Mononuclear cell (primary cell): ENCODE measurements around the gene KRTAP24-1. TPM values are rescaled to one million over a fixed set of nuclear protein-coding genes. Genes with fewer than 3 reads are reported as not detected.

Experiments used
- H3K27me3 ChIP-seq: 2 replicates; pipeline ENCODE4 v1.6.0; 2011; ENCODE audit warnings: low read length, control low read depth; ENCODE audit not compliant: insufficient read depth
- H3K4me1 ChIP-seq: 2 replicates; pipeline ENCODE4 v1.5.1; 2011; ENCODE audit warnings: mild to moderate bottlenecking, low read length, control low read depth; ENCODE audit not compliant: insufficient read depth
- H3K4me3 ChIP-seq: 2 replicates; pipeline ENCODE4 v1.5.1; 2011; ENCODE audit warnings: mild to moderate bottlenecking, low read length, moderate library complexity
- H3K9me3 ChIP-seq: 2 replicates; pipeline ENCODE4 v1.5.1; 2011; ENCODE audit warnings: low read depth, mild to moderate bottlenecking, control low read depth, low read length
- total RNA-seq: library from RNA; depleted of rRNA; stranded (reverse); fragments of >200 nt; gene quantifications from one replicate; pipeline ENCODE4 v1.2.3, GENCODE V29; 2012

KRTAP24-1 gene
- total RNA-seq, 1 donor = not detected

DNA sequence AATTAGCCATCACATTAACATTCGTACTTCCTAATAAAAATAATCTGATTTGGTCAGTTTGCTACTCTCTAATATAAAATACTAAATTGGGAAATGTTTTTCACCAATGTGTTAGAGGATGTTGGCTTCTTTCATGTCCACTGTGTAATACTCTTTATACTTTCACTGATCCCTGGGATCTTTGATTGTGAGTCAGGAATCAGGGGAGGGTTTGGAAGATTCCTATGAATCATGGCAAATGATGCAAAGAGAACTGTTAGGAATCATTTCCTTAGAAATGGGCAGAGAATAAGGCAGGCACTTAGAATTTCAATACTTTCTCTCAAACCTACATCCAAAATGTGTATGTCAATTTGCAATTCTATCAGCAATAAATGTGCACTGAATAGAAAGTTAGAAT lies 31.0 kb downstream of the KRTAP24-1 start:
- Histone ChIP-seq H3K9me3 (peaks cover 5% of the 10 kb centered on the region), H3K27me3 (no peaks in the 10 kb centered on the region), H3K4me3 (no peak overlapping the region), H3K4me1 (no peaks in the 10 kb centered on the region)

DNA sequence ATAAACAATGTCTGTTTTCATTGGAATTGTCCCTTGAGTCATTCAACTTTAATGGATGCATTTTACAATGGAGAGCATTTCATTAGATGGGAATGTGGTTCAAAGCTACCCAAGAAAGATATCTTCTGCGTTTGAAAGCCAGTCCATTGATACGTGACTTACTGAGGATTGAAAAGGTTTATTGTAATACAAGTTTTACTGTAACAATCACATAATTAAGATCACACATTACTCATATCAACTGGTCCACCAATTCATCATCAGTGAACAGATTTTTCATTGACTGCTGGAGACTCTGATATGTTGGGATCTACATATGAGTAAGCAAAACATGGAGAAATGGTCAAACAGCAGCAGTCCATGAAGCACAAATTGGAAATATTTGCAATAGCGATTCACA lies 32.8 kb downstream of the KRTAP24-1 start:
- H3K4me3 ChIP-seq = no peak overlapping the region
- no peaks in the 10 kb centered on the region for H3K4me1 ChIP-seq
- H3K27me3 ChIP-seq = no peaks in the 10 kb centered on the region
- peaks cover 5% of the 10 kb centered on the region for H3K9me3 ChIP-seq

GRCh38 chr21:30248844-30249243 lies 33.9 kb downstream of the KRTAP24-1 start:
- H3K4me1 ChIP-seq = no peaks in the 10 kb centered on the region
- H3K4me3 ChIP-seq = no peak overlapping the region
- H3K27me3 ChIP-seq = no peaks in the 10 kb centered on the region
- H3K9me3 ChIP-seq = peaks cover 5% of the 10 kb centered on the region

- peaks cover 5% of the 10 kb centered on the region for H3K9me3 ChIP-seq
- H3K4me3 ChIP-seq = no peak overlapping the region
- no peaks in the 10 kb centered on the region for H3K4me1 ChIP-seq
- no peaks in the 10 kb centered on the region for H3K27me3 ChIP-seq
These were observed 37.7 kb downstream of the KRTAP24-1 start for GRCh38 chr21:30245061-30245460.

GRCh38 chr21:30243691-30244090 lies 39.1 kb downstream of the KRTAP24-1 start:
- H3K9me3 ChIP-seq = no peaks in the 10 kb centered on the region
- no peak overlapping the region for H3K4me3 ChIP-seq
- no peaks in the 10 kb centered on the region for H3K4me1 ChIP-seq
- H3K27me3 ChIP-seq = no peaks in the 10 kb centered on the region

- Histone ChIP-seq H3K9me3 (no peaks in the 10 kb centered on the region), H3K27me3 (no peaks in the 10 kb centered on the region), H3K4me1 (no peaks in the 10 kb centered on the region), H3K4me3 (no peak overlapping the region)
These were observed 42.1 kb downstream of the KRTAP24-1 start for GRCh38 chr21:30240661-30241060.

- Histone ChIP-seq H3K4me1 (no peaks in the 10 kb centered on the region), H3K4me3 (no peak overlapping the region), H3K9me3 (no peaks in the 10 kb centered on the region), H3K27me3 (no peaks in the 10 kb centered on the region)
These were observed 44.6 kb downstream of the KRTAP24-1 start for GRCh38 chr21:30238168-30238567.

DNA sequence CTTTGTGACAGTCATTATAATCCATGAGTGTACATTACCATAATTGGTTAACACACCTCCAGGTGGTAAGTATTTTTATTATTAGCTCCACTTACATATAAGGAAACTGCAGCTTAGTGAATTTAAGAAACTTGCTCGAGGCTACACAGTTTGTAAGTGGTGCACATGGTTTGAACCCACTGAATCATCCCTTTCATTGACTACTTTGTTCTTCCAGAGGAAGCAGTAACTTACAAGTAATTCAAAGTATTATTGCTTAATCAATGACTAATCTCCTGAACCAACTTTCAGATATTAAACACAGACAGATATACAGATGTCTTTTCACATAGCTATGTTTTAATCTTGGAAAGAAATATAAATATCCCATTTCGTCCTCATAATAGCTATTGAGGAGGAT lies 48.1 kb downstream of the KRTAP24-1 start:
- H3K4me3 ChIP-seq = no peak overlapping the region

GRCh38 chr21:30234050-30234449 lies 48.7 kb downstream of the KRTAP24-1 start:
- no peaks in the 10 kb centered on the region for H3K9me3 ChIP-seq
- no peaks in the 10 kb centered on the region for H3K4me1 ChIP-seq
- H3K4me3 ChIP-seq = no peak overlapping the region
- H3K27me3 ChIP-seq = no peaks in the 10 kb centered on the region

More for the DNA sequence above, 48.1 kb downstream of the KRTAP24-1 start:
- Histone ChIP-seq H3K4me1 (no peaks in the 10 kb centered on the region), H3K27me3 (no peaks in the 10 kb centered on the region), H3K9me3 (no peaks in the 10 kb centered on the region)

GRCh38 chr21:30233228-30234020 lies 49.3 kb downstream of the KRTAP24-1 start:
- Histone ChIP-seq H3K4me3 (no peak overlapping the region), H3K27me3 (no peaks in the 10 kb centered on the region), H3K9me3 (no peaks in the 10 kb centered on the region), H3K4me1 (no peaks in the 10 kb centered on the region)

- Histone ChIP-seq H3K4me3 (no peak overlapping the region), H3K9me3 (no peaks in the 10 kb centered on the region), H3K27me3 (no peaks in the 10 kb centered on the region), H3K4me1 (no peaks in the 10 kb centered on the region)
These were observed 50.7 kb downstream of the KRTAP24-1 start for GRCh38 chr21:30232011-30232410.

Other genes with a start within 250 kb of the KRTAP24-1 start
- gene CLDN17, start 116.1 kb downstream of the KRTAP24-1 start, total RNA-seq = not detected
- gene CLDN8, start 66.9 kb downstream of the KRTAP24-1 start, total RNA-seq = not detected
- gene KRTAP25-1, start 6.6 kb upstream of the KRTAP24-1 start, total RNA-seq = not detected
- gene KRTAP26-1, start 37.4 kb upstream of the KRTAP24-1 start, total RNA-seq = not detected
- not detected for gene KRTAP27-1, start 54.7 kb upstream of the KRTAP24-1 start, total RNA-seq
- gene KRTAP23-1, start 65.7 kb upstream of the KRTAP24-1 start, total RNA-seq = not detected
- gene KRTAP13-2, start 89.3 kb upstream of the KRTAP24-1 start, total RNA-seq = not detected
- not detected for gene KRTAP13-1, start 113.1 kb upstream of the KRTAP24-1 start, total RNA-seq
- not detected for gene KRTAP13-3, start 143.0 kb upstream of the KRTAP24-1 start, total RNA-seq
- not detected for gene KRTAP13-4, start 147.3 kb upstream of the KRTAP24-1 start, total RNA-seq
- not detected for gene KRTAP15-1, start 157.3 kb upstream of the KRTAP24-1 start, total RNA-seq
- not detected for gene KRTAP19-1, start 197.4 kb upstream of the KRTAP24-1 start, total RNA-seq
- not detected for gene KRTAP19-2, start 204.5 kb upstream of the KRTAP24-1 start, total RNA-seq
- gene KRTAP19-3, start 209.1 kb upstream of the KRTAP24-1 start, total RNA-seq = not detected
- gene KRTAP19-4, start 214.2 kb upstream of the KRTAP24-1 start, total RNA-seq = not detected
- not detected for gene KRTAP19-5, start 219.2 kb upstream of the KRTAP24-1 start, total RNA-seq